H1 (cell line): ENCODE results near the gene PDE1A. TPM values are rescaled to one million over a fixed set of nuclear protein-coding genes. Genes with fewer than 3 reads are reported as not detected.

ENCODE experiments used
- CTCF ChIA-PET: fragments of 300-600 bp; sonication (Branson Sonifier 250); formaldehyde crosslinking; loops from one replicate; lab custom pipeline; 2021; ENCODE audit not compliant: partially characterized antibody; lab: Charles Lee
- POLR2A ChIA-PET: fragments of 300-600 bp; sonication (Branson Sonifier 250); formaldehyde crosslinking; loops from one replicate; lab custom pipeline; 2021; ENCODE audit warnings: inconsistent platforms; ENCODE audit not compliant: partially characterized antibody; lab: Charles Lee
- DNase-seq, 2 experiments: peaks; one replicate each; pipeline versions ENCODE4 v3.0.0 to v3.0.0-alpha.2; 2010 to 2022; ENCODE audit warnings: low spot score in 2 of 2, low read depth in 1 of 2, mixed read lengths in 1 of 2
- FAIRE-seq: peaks from 2 replicates; lab custom pipeline; 2011; peaks lifted over from hg19 to GRCh38; lab: Jason Lieb, UNC
- H2AFZ ChIP-seq: 2 replicates; pipeline ENCODE4 v1.8.1; 2012; ENCODE audit warnings: low read length, inconsistent platforms
- H2AK5ac ChIP-seq: 2 replicates; pipeline ENCODE4 v1.6.1; 2013; ENCODE audit warnings: low read depth, low read length
- H2BK120ac ChIP-seq: replicated peaks from 2 replicates; pipeline ENCODE3; 2013; ENCODE audit warnings: low read depth, low read length, inconsistent platforms
- H2BK12ac ChIP-seq: 2 replicates; pipeline ENCODE4 v1.6.1; 2013; ENCODE audit warnings: low read depth, low read length
- H2BK15ac ChIP-seq: 2 replicates; pipeline ENCODE4 v1.6.1; 2013; ENCODE audit warnings: low read length
- H2BK20ac ChIP-seq: 2 replicates; pipeline ENCODE4 v1.6.1; 2013; ENCODE audit warnings: low read length
- H2BK5ac ChIP-seq: 2 replicates; pipeline ENCODE4 v1.6.1; 2013; ENCODE audit warnings: low read depth, low read length
- H3K14ac ChIP-seq: 2 replicates; pipeline ENCODE4 v1.6.1; 2013; ENCODE audit warnings: inconsistent platforms; ENCODE audit not compliant: insufficient read length
- H3K18ac ChIP-seq: 2 replicates; pipeline ENCODE4 v1.6.1; 2013; ENCODE audit warnings: low read length; ENCODE audit errors: extremely low read depth
- H3K23ac ChIP-seq: 2 replicates; pipeline ENCODE4 v1.6.1; 2013; ENCODE audit warnings: inconsistent platforms; ENCODE audit not compliant: insufficient read length
- H3K23me2 ChIP-seq: 2 replicates; pipeline ENCODE4 v1.6.1; 2013; ENCODE audit warnings: low read depth, low read length
- H3K27ac ChIP-seq: 2 replicates; pipeline ENCODE4 v1.6.1; 2011; ENCODE audit warnings: low read depth, low read length, inconsistent platforms
- H3K27me3 ChIP-seq, 4 experiments: replicated peaks in 1 of 4; 1 replicate in 1 of 4; 2 replicates in 3 of 4; pipeline versions ENCODE4 v1.6.1 to v1.8.1; 2011 to 2013; ENCODE audit warnings: low read length in 3 of 4, mild to moderate bottlenecking in 3 of 4, inconsistent platforms in 2 of 4, mixed read lengths in 2 of 4, moderate library complexity in 1 of 4; ENCODE audit not compliant: control insufficient read depth in 3 of 4, insufficient read depth in 3 of 4; ENCODE audit errors: extremely low read depth in 1 of 4
- H3K36me3 ChIP-seq, 4 experiments: 2 replicates each; pipeline versions ENCODE4 v1.6.1 to v1.8.1; 2011 to 2013; ENCODE audit warnings: mild to moderate bottlenecking in 4 of 4, low read length in 3 of 4, moderate library complexity in 2 of 4, control low read depth in 1 of 4, inconsistent platforms in 1 of 4; ENCODE audit not compliant: insufficient read depth in 4 of 4, control insufficient read depth in 2 of 4
- H3K4ac ChIP-seq: replicated peaks from 2 replicates; pipeline ENCODE3; 2013; ENCODE audit warnings: low read length, low read depth, mixed read lengths, inconsistent platforms; ENCODE audit not compliant: insufficient read length
- H3K4me1 ChIP-seq, 4 experiments: replicated peaks in 1 of 4; 1 replicate in 1 of 4; 2 replicates in 3 of 4; pipeline versions ENCODE4 v1.6.1 to v1.8.1; 2011 to 2013; ENCODE audit warnings: low read length in 3 of 4, inconsistent platforms in 2 of 4, mixed read lengths in 1 of 4; ENCODE audit not compliant: insufficient read depth in 4 of 4, control insufficient read depth in 3 of 4
- H3K4me2 ChIP-seq, 2 experiments: 2 replicates each; pipeline versions ENCODE4 v1.6.1 to v1.8.1; 2011 to 2013; ENCODE audit warnings: low read depth in 2 of 2, low read length in 2 of 2, control low read depth in 1 of 2, inconsistent platforms in 1 of 2, mild to moderate bottlenecking in 1 of 2; ENCODE audit not compliant: insufficient read depth in 1 of 2
- H3K4me3 ChIP-seq, 4 experiments: fragments of 200-600, 300-600 bp in 1 of 4; sonication (generic), shearing (Covaris generic), sonication (Bioruptor Twin) in 1 of 4; 2 replicates each; pipeline versions ENCODE4 v1.5.1 to v1.8.1; 2011 to 2016; ENCODE audit warnings: low read length in 4 of 4, low read depth in 3 of 4, control low read depth in 2 of 4, inconsistent platforms in 2 of 4, mild to moderate bottlenecking in 2 of 4, mixed read lengths in 1 of 4, moderate library complexity in 1 of 4; ENCODE audit not compliant: insufficient read depth in 2 of 4; ENCODE audit errors: extremely low read depth in 1 of 4
- H3K56ac ChIP-seq: replicated peaks from 2 replicates; pipeline ENCODE3; 2013; ENCODE audit warnings: low read depth, mild to moderate bottlenecking, mixed read lengths, low read length, inconsistent platforms; ENCODE audit not compliant: insufficient read length
- H3K79me1 ChIP-seq: 2 replicates; pipeline ENCODE4 v1.6.1; 2013; ENCODE audit warnings: low read depth, low read length, control low read depth
- H3K79me2 ChIP-seq, 2 experiments: 2 replicates each; pipeline versions ENCODE4 v1.6.1 to v1.8.1; 2012 to 2013; ENCODE audit warnings: low read length in 2 of 2, mild to moderate bottlenecking in 2 of 2, inconsistent platforms in 1 of 2; ENCODE audit not compliant: insufficient read depth in 2 of 2, control insufficient read depth in 1 of 2
- H3K9ac ChIP-seq, 4 experiments: replicated peaks in 1 of 4; 1 replicate in 1 of 4; 2 replicates in 3 of 4; pipeline versions ENCODE4 v1.6.1 to v1.8.1; 2011 to 2013; ENCODE audit warnings: low read depth in 3 of 4, low read length in 3 of 4, control low read depth in 2 of 4, mild to moderate bottlenecking in 2 of 4, moderate library complexity in 2 of 4, inconsistent platforms in 1 of 4; ENCODE audit errors: extremely low read depth in 1 of 4
- H3K9me3 ChIP-seq, 2 experiments: 2 replicates each; pipeline versions ENCODE4 v1.6.1 to v1.8.1; 2012 to 2013; ENCODE audit warnings: mild to moderate bottlenecking in 2 of 2, moderate library complexity in 2 of 2, control low read depth in 1 of 2, inconsistent platforms in 1 of 2, low read depth in 1 of 2, low read length in 1 of 2, mixed read lengths in 1 of 2; ENCODE audit not compliant: insufficient read depth in 2 of 2
- H4K20me1 ChIP-seq, 2 experiments: replicated peaks in 1 of 2; 2 replicates each; pipeline versions ENCODE3 to v1.8.1; 2011 to 2013; ENCODE audit warnings: inconsistent platforms in 2 of 2, low read length in 2 of 2, mild to moderate bottlenecking in 1 of 2; ENCODE audit not compliant: insufficient read depth in 2 of 2, control insufficient read depth in 1 of 2
- H4K5ac ChIP-seq: 2 replicates; pipeline ENCODE4 v1.6.1; 2013; ENCODE audit warnings: low read length, low read depth, mixed read lengths, inconsistent platforms; ENCODE audit not compliant: insufficient read length
- H4K8ac ChIP-seq: 2 replicates; pipeline ENCODE4 v1.8.0; 2013; ENCODE audit warnings: mild to moderate bottlenecking, moderate library complexity, low read length, inconsistent platforms; ENCODE audit not compliant: insufficient read depth; ENCODE audit errors: extremely low read depth
- H4K91ac ChIP-seq: replicated peaks from 2 replicates; pipeline ENCODE3; 2013; ENCODE audit warnings: low read length, mixed read lengths, inconsistent platforms; ENCODE audit not compliant: insufficient read length
- CEBPB ChIP-seq: IDR thresholded peaks from 2 replicates; pipeline ENCODE4 v1.6.1; 2012; ENCODE audit warnings: low read depth, low read length
- FOSL1 ChIP-seq: IDR thresholded peaks from 2 replicates; pipeline ENCODE4 v1.6.1; 2011; ENCODE audit warnings: mild to moderate bottlenecking, low read depth, low read length, moderate library complexity; ENCODE audit not compliant: insufficient read depth
- GABPA ChIP-seq: IDR thresholded peaks from 2 replicates; pipeline ENCODE4 v1.6.1; 2011; ENCODE audit warnings: mild to moderate bottlenecking, low read length, moderate library complexity, borderline replicate concordance; ENCODE audit not compliant: insufficient read depth
- GTF2F1 ChIP-seq: IDR thresholded peaks from 2 replicates; pipeline ENCODE4 v1.6.1; 2012; ENCODE audit warnings: low read depth, low read length, improper control_type of control experiment, borderline replicate concordance
- KDM1A ChIP-seq: fragments of 200-600, 300-600 bp; sonication (generic); IDR thresholded peaks from 2 replicates; pipeline ENCODE4 v1.7.1; 2016; ENCODE audit warnings: mild to moderate bottlenecking, low read length, borderline replicate concordance
- NRF1 ChIP-seq: IDR thresholded peaks from 2 replicates; pipeline ENCODE4 v1.6.1; 2011; ENCODE audit warnings: mild to moderate bottlenecking, low read depth, low read length, improper control_type of control experiment
- PHF8 ChIP-seq: fragments of 200-600 bp; sonication (generic); conservative IDR thresholded peaks from 2 replicates; pipeline ENCODE4 v1.7.1; 2012; ENCODE audit warnings: low read depth, mild to moderate bottlenecking, inconsistent platforms, low read length, moderate library complexity
- POLR2A ChIP-seq, 2 experiments: IDR thresholded peaks; 1 replicate in 1 of 2; 2 replicates in 1 of 2; pipeline ENCODE4 v1.6.1; 2011; ENCODE audit warnings: low read depth in 2 of 2, low read length in 2 of 2, mild to moderate bottlenecking in 2 of 2; ENCODE audit errors: control extremely low read depth in 1 of 2
- RBBP5 ChIP-seq: IDR thresholded peaks from 2 replicates; pipeline ENCODE4 v1.7.1; 2012; ENCODE audit warnings: low read depth, mild to moderate bottlenecking, inconsistent platforms, low read length, moderate library complexity, borderline replicate concordance
- SIN3A ChIP-seq, 2 experiments: IDR thresholded peaks in 1 of 2; conservative IDR thresholded peaks in 1 of 2; 2 replicates each; pipeline ENCODE4 v1.6.1; 2011 to 2012; ENCODE audit warnings: low read length in 2 of 2, improper control_type of control experiment in 1 of 2, low read depth in 1 of 2, mild to moderate bottlenecking in 1 of 2
- SIX5 ChIP-seq: IDR thresholded peaks from 2 replicates; pipeline ENCODE4 v1.6.1; 2011; ENCODE audit warnings: mild to moderate bottlenecking, low read depth, low read length
- SRF ChIP-seq: IDR thresholded peaks from 2 replicates; pipeline ENCODE4 v1.6.1; 2011; ENCODE audit warnings: mild to moderate bottlenecking, low read depth, low read length, moderate library complexity
- TAF1 ChIP-seq: IDR thresholded peaks from 2 replicates; pipeline ENCODE4 v1.6.1; 2011; ENCODE audit warnings: mild to moderate bottlenecking, low read depth, low read length
- TBP ChIP-seq: IDR thresholded peaks from 2 replicates; pipeline ENCODE4 v1.6.1; 2011; ENCODE audit warnings: low read depth, low read length, improper control_type of control experiment
- TEAD4 ChIP-seq: IDR thresholded peaks from 2 replicates; pipeline ENCODE4 v1.6.1; 2012; ENCODE audit warnings: low read depth, low read length, inconsistent platforms, mixed read lengths
- ZNF274 ChIP-seq: IDR thresholded peaks from 2 replicates; pipeline ENCODE4 v1.7.0; 2012; ENCODE audit warnings: low read length, borderline replicate concordance; ENCODE audit errors: extremely low read depth
- WGBS, 2 experiments: shearing (Covaris generic) in 1 of 2; methylation state at CpG; one replicate each; pipeline versions ENCODE4 v1.1.6 to v1.1.7; 2013 to 2015; ENCODE audit warnings: low lambda C conversion rate in 2 of 2, mixed read lengths in 2 of 2, inconsistent platforms in 1 of 2, low coverage in 1 of 2, missing lambda C conversion rate in 1 of 2; ENCODE audit not compliant: insufficient replicate concordance in 2 of 2, insufficient coverage in 1 of 2, insufficient read length in 1 of 2; ENCODE audit errors: extremely low coverage in 1 of 2, missing lambda C conversion rate in 1 of 2; 5-methylcytosine and 5-hydroxymethylcytosine counted together
- polyA plus RNA-seq, 7 experiments: library from polyadenylated mRNA; depleted of rRNA in 3 of 7; stranded (reverse) in 5 of 7; unstranded in 2 of 7; fragments of >200 nt in 5 of 7; fragments of 200-250 nt in 2 of 7; gene quantifications; 1 replicate in 5 of 7; 2 replicates in 1 of 7; 4 replicates in 1 of 7; pipeline versions ENCODE4 v1.2.1 to v1.2.3, GENCODE V29; 2011 to 2013; ENCODE audit warnings: missing spikeins in 2 of 7, mixed read lengths in 2 of 7
- total RNA-seq: library from RNA; stranded (reverse); fragmentation: NEBNext Ultra II Directional; extraction: Animal tissue kit (Norgen Biotek cat#: 25700); gene quantifications from 2 replicates; pipeline ENCODE4 v1.2.1, GENCODE V29; 2021

Gene PDE1A
- total and polyA plus RNA-seq, 2 of the 8 experiments (the other 6 are each of a cell fraction or from before 2014, with no cell fraction given): 0.34 TPM; not detected in 1

DNA sequence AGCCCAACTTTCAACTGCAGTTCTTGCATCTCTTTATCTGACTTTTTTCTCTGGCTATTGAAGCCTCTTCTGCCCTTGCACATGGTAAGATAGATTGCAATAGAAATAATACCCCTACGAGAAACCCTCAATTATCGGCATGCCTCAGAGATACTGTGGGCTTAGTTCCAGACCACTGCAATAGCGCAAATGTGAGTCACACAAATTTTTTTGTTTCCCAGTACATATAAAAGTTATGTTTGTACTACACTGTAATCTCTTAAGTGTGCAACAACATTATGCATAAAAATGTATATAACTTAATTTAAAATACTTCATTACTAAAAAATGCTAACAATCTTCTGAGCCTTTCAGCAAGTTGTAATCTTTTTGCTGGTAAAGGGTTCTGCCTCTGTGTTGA lies 124.7 kb downstream of the PDE1A start:
- Histone ChIP-seq H3K79me1 (no peaks in the 10 kb centered on the region), H3K4me3 (no peak overlapping the region), H3K4ac (no peak overlapping the region), H3K4me1 (no peaks in the 10 kb centered on the region), H3K79me2 (no peaks in the 10 kb centered on the region), H2AK5ac (no peak overlapping the region), H4K5ac (no peak overlapping the region), H3K9ac (no peak overlapping the region), H4K91ac (no peak overlapping the region), H4K20me1 (no peaks in the 10 kb centered on the region), H3K23ac (no peak overlapping the region), H2BK20ac (no peak overlapping the region), H3K23me2 (no peaks in the 10 kb centered on the region), H2BK120ac (no peak overlapping the region), H3K56ac (no peak overlapping the region), H2AFZ (no peak overlapping the region), H2BK12ac (no peak overlapping the region), H3K27me3 (no peaks in the 10 kb centered on the region), H2BK5ac (no peak overlapping the region), H3K36me3 (no peaks in the 10 kb centered on the region), H3K4me2 (no peak overlapping the region), H4K8ac (no peak overlapping the region), H3K9me3 (no peaks in the 10 kb centered on the region), H3K27ac (no peak overlapping the region), H3K18ac (no peak overlapping the region), H2BK15ac (no peak overlapping the region), H3K14ac (no peak overlapping the region)
- DNase-seq (no peak), FAIRE-seq (no peak)
- ChIA-PET POLR2A (no interaction called here), CTCF (no interaction called here)
- 96% methylated on average over 3 of the region's 3 CpGs; no CpG with 5 or more reads in 1 of the 2 experiments for WGBS, 2 experiments
- TF ChIP-seq TEAD4 (no peak), NRF1 (no peak), PHF8 (no peak), SRF (no peak), TAF1 (no peak), TBP (no peak), GABPA (no peak), FOSL1 (no peak), POLR2A (IDR thresholded peaks at IDR 0.05; ENCODE audit: control extremely low read depth in 1 of 2, low read depth in 2 of 2, low read length in 2 of 2) (no peak), GTF2F1 (no peak), ZNF274 (no peak), SIN3A (conservative IDR thresholded peaks at IDR 0.05 in 1 of 2, IDR thresholded peaks at IDR 0.05 in 1 of 2; ENCODE audit: low read depth in 1 of 2, low read length in 2 of 2) (no peak), KDM1A (no peak), RBBP5 (no peak), SIX5 (no peak), CEBPB (no peak)
